HEK293 (cell line): ENCODE data around the gene DNAJB14.

ENCODE experiments used
- CTCF ChIP-seq: fragments of 450-650 bp; formaldehyde crosslinking; IDR thresholded peaks from 2 replicates; pipeline ENCODE4 v1.5.1; 2016; ENCODE audit warnings: missing biosample characterization, missing genetic modification characterization
- MZF1 ChIP-seq: fragments of 450-650 bp; formaldehyde crosslinking; IDR thresholded peaks from 2 replicates; pipeline ENCODE4 v1.5.1; 2017; ENCODE audit warnings: missing biosample characterization, missing genetic modification characterization, borderline replicate concordance
- ZBTB7A ChIP-seq: fragments of 450-650 bp; formaldehyde crosslinking; IDR thresholded peaks from 2 replicates; pipeline ENCODE4 v1.5.1; 2016; ENCODE audit warnings: low read depth, missing biosample characterization, missing genetic modification characterization
- ZEB2 ChIP-seq: fragments of 450-650 bp; formaldehyde crosslinking; IDR thresholded peaks from 2 replicates; pipeline ENCODE4 v1.5.1; 2016; ENCODE audit warnings: missing biosample characterization, missing genetic modification characterization

- TF ChIP-seq ZEB2 (tag by site-specific recombination) (no peak), ZBTB7A (tag by site-specific recombination) (no peak), CTCF (no peak), MZF1 (no peak)
Measured at GRCh38 chr4:99979872-99980271, 33.5 kb upstream of the DNAJB14 start.
